HG03280 (cell line): ENCODE measurements around the gene CAT.

ENCODE experiments used
- ATAC-seq: cut with Tn5 transposase; IDR thresholded peaks from one replicate; pipeline ENCODE4 v1.9.1; 2021; ENCODE audit warnings: mild to moderate bottlenecking, moderate library complexity; ENCODE audit not compliant: unreplicated experiment

Gene CAT

DNA sequence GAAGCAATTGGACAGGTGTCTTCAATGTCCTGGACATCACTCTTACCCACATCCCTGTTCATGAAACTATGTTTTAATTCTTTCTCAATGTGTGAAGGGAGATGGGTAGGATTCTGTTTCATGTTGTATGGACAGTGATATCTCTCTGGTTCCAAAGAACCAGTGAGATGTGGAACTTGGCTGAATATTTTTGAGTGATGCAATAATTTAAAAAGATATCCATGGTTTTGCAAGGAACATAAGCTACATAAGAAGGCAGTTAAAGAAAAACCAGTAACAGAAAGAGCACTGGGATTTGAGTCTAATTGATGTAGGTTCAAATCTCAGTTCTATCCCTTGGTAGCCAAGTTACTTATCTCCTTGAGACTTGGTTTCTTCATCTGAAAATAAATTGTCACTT is 82.5 kb downstream of the CAT start:
- ATAC-seq, result no peak
